HCT116 (cell line): ENCODE measurements around the gene TK1. TPM values are rescaled to one million over a fixed set of nuclear protein-coding genes. Genes with fewer than 3 reads are reported as not detected.
"Not testable (repeated sequence)": the region's sequence is repeated elsewhere in the genome, so short reads cannot be mapped to it uniquely, and the experiment has no call there.

ENCODE experiments used
- ATAC-seq: fragments of 200-7000 bp; cut with Tn5 transposase; 2 replicates; pipeline ENCODE4 v1.9.1; 2020; ENCODE audit warnings: mild to moderate bottlenecking, moderate library complexity
- BruUV-seq: library from RNA; stranded (reverse); fragments of 400-500 nt; replicated peaks from 2 replicates; lab custom pipeline; 2021; lab: Mats Ljungman, UMichigan
- CTCF ChIA-PET: fragments of 300-600 bp; sonication (Branson Sonifier 250); formaldehyde crosslinking; loops from one replicate; lab custom pipeline; 2021; ENCODE audit warnings: antibody characterized with exemption; lab: Charles Lee
- POLR2A ChIA-PET: fragments of 300-600, 350-600 bp; sonication (Branson Sonifier 250); formaldehyde crosslinking; loops from one replicate; lab custom pipeline; 2021; ENCODE audit warnings: antibody characterized with exemption; lab: Charles Lee
- RAD21 ChIA-PET, 2 experiments: fragments of 300-600 bp; sonication (Branson Sonifier 250); formaldehyde crosslinking; loops; one replicate each; lab custom pipeline; 2023; ENCODE audit warnings: low total read pairs in 2 of 2; ENCODE audit not compliant: uncharacterized antibody in 2 of 2, unreplicated experiment in 2 of 2, low non-redundant PET in 1 of 2; lab: Charles Lee
- DNase-seq: peaks from one replicate; pipeline ENCODE4 v3.0.0-alpha.2; 2010; ENCODE audit warnings: low read depth, low spot score
- H2AFZ ChIP-seq: fragments of 200-600 bp; shearing (Covaris generic), sonication (generic); 2 replicates; pipeline ENCODE4 v1.6.1; 2017; ENCODE audit warnings: low read depth, mixed run types, mixed read lengths, antibody characterized with exemption, low read length; ENCODE audit not compliant: poor library complexity, severe bottlenecking
- H3K27ac ChIP-seq: 2 replicates; pipeline ENCODE4 v1.5.1; 2012; ENCODE audit warnings: low read depth, low read length
- H3K27me3 ChIP-seq: fragments of 200-600 bp; sonication (generic); 2 replicates; pipeline ENCODE4 v1.6.1; 2016; ENCODE audit warnings: mixed run types, low read length, mixed read lengths; ENCODE audit not compliant: insufficient read depth
- H3K36me3 ChIP-seq, 2 experiments: fragments of 200-500 bp in 1 of 2; fragments of 200-600 bp in 1 of 2; sonication (Bioruptor generic) in 1 of 2; sonication (generic) in 1 of 2; 2 replicates each; pipeline versions ENCODE4 v1.5.1 to v1.6.1; 2014 to 2016; ENCODE audit warnings: low read length in 2 of 2, inconsistent platforms in 1 of 2, mixed read lengths in 1 of 2, mixed run types in 1 of 2; ENCODE audit not compliant: insufficient read depth in 2 of 2, control insufficient read depth in 1 of 2
- H3K4me1 ChIP-seq, 2 experiments: fragments of 200-600 bp in 1 of 2; sonication (generic) in 1 of 2; 2 replicates each; pipeline versions ENCODE4 v1.5.1 to v1.6.1; 2012 to 2017; ENCODE audit warnings: low read length in 2 of 2, inconsistent platforms in 1 of 2, mild to moderate bottlenecking in 1 of 2, mixed read lengths in 1 of 2, mixed run types in 1 of 2, moderate library complexity in 1 of 2; ENCODE audit not compliant: insufficient read depth in 2 of 2, control insufficient read depth in 1 of 2
- H3K4me2 ChIP-seq: fragments of 200-600 bp; sonication (generic); 2 replicates; pipeline ENCODE4 v1.6.1; 2017; ENCODE audit warnings: mixed run types, low read length, mixed read lengths
- H3K4me3 ChIP-seq, 2 experiments: fragments of 200-600 bp in 1 of 2; sonication (generic) in 1 of 2; replicated peaks in 1 of 2; 2 replicates each; pipeline ENCODE4 v1.5.1; 2011 to 2016; ENCODE audit warnings: low read length in 2 of 2, control low read depth in 1 of 2, low read depth in 1 of 2, mild to moderate bottlenecking in 1 of 2, mixed read lengths in 1 of 2, mixed run types in 1 of 2
- H3K79me2 ChIP-seq: fragments of 200-600 bp; sonication (generic); 2 replicates; pipeline ENCODE4 v1.6.1; 2017; ENCODE audit warnings: mild to moderate bottlenecking, mixed run types, low read length, moderate library complexity, mixed read lengths; ENCODE audit not compliant: insufficient read depth
- H3K9ac ChIP-seq: fragments of 200-600 bp; sonication (generic); 2 replicates; pipeline ENCODE4 v1.6.1; 2016; ENCODE audit warnings: low read length, mixed read lengths
- H3K9me2 ChIP-seq: fragments of 200-600 bp; sonication (generic), shearing (Covaris generic); 2 replicates; pipeline ENCODE4 v1.6.1; 2017; ENCODE audit warnings: mixed run types, mild to moderate bottlenecking, moderate library complexity; ENCODE audit not compliant: insufficient read depth
- H3K9me3 ChIP-seq, 2 experiments: fragments of 200-500 bp in 1 of 2; fragments of 200-600 bp in 1 of 2; sonication (Bioruptor generic) in 1 of 2; sonication (generic) in 1 of 2; 2 replicates each; pipeline ENCODE4 v1.6.1; 2014 to 2017; ENCODE audit warnings: low read length in 2 of 2, mixed read lengths in 2 of 2, inconsistent platforms in 1 of 2, low read depth in 1 of 2, mild to moderate bottlenecking in 1 of 2, mixed run types in 1 of 2, moderate library complexity in 1 of 2; ENCODE audit not compliant: control insufficient read depth in 1 of 2, insufficient read depth in 1 of 2
- H4K20me1 ChIP-seq: fragments of 200-600 bp; sonication (generic), shearing (Covaris generic); 2 replicates; pipeline ENCODE4 v1.6.1; 2017; ENCODE audit warnings: mixed run types, mild to moderate bottlenecking, moderate library complexity; ENCODE audit not compliant: insufficient read depth
- CEBPB ChIP-seq: IDR thresholded peaks from 2 replicates; pipeline ENCODE4 v1.6.1; 2012; ENCODE audit warnings: low read depth
- EGR1 ChIP-seq: IDR thresholded peaks from 2 replicates; pipeline ENCODE4 v1.6.1; 2012; ENCODE audit warnings: low read depth
- POLR2AphosphoS5 ChIP-seq: IDR thresholded peaks from 2 replicates; pipeline ENCODE4 v1.6.1; 2011; ENCODE audit warnings: mild to moderate bottlenecking, low read depth, low read length, moderate library complexity
- SIN3A ChIP-seq: IDR thresholded peaks from 2 replicates; pipeline ENCODE4 v1.6.1; 2012; ENCODE audit warnings: low read depth
- ZFX ChIP-seq: fragments of 450-650 bp; IDR thresholded peaks from 2 replicates; pipeline ENCODE4 v1.6.1; 2017
- intact Hi-C: fragments of 100-400 bp; cut with micrococcal nuclease; formaldehyde crosslinking; loops from 2 replicates; pipeline ENCODE4 v1.10.0; 2022
- total RNA-seq: library from RNA; stranded (reverse); gene quantifications from one replicate; pipeline ENCODE4 v1.2.1, GENCODE V29; 2021; ENCODE audit not compliant: unreplicated experiment

The TK1 gene
- total RNA-seq, 1 experiment from 2014 or later = 315 TPM

- TF ChIP-seq SIN3A = no peak
Measured at GRCh38 chr17:78172249-78173051, 14.4 kb downstream of the TK1 start (continued).

- H3K9me3 ChIP-seq, RAD21 ChIA-PET, CTCF ChIA-PET, H4K20me1 ChIP-seq, H3K9me2 ChIP-seq, ATAC-seq, intact Hi-C loops, DNase-seq, H3K4me3 ChIP-seq, H2AFZ ChIP-seq, H3K27me3 ChIP-seq, H3K9ac ChIP-seq, BruUV-seq: not testable (repeated sequence)
- H3K4me1 ChIP-seq = peaks cover 16 to 54% of the 10 kb centered on the region in 2 experiments; a peak in 3 of 4 replicates
- H3K27ac ChIP-seq = peak overlapping the region; percentile 10; the same call in 1 of the 2 replicates
- peaks cover 25 to 49% of the 10 kb centered on the region in 2 experiments for H3K36me3 ChIP-seq
- peaks cover 30% of the 10 kb centered on the region for H3K79me2 ChIP-seq
- H3K4me2 ChIP-seq = peak overlapping the region; percentile 6; the same call in 1 of the 2 replicates
- POLR2A ChIA-PET = interaction anchor here (1.0 kb wide), 1 partner anchor 15 kb away, joined by 4 read pairs; the partner anchor contains the start of gene TK1
Measured at GRCh38 chr17:78171591-78172248, 15.1 kb downstream of the TK1 start.

- Histone ChIP-seq H3K79me2 (peaks cover 30% of the 10 kb centered on the region), H3K27ac (peak overlapping the region; percentile 10; the same call in 1 of the 2 replicates), H3K4me3 (no peak overlapping the region), H3K36me3 (peaks cover 24 to 44% of the 10 kb centered on the region in 2 experiments), H3K4me1 (peaks cover 18 to 58% of the 10 kb centered on the region in 2 experiments; a peak in 3 of 4 replicates)
- CTCF ChIA-PET = no interaction called here
- POLR2A ChIA-PET = interaction anchor here (1.0 to 2.3 kb wide), 3 partner anchors 15 to 41 kb away, joined by 3 to 16 read pairs (median 4); partner anchors contain the start of genes TK1 and TMC8
- DNase-seq = no peak
- no peak for TF ChIP-seq CEBPB
- TF ChIP-seq POLR2AphosphoS5 = peak; percentile 8
- TF ChIP-seq EGR1 = no peak
- no peak for TF ChIP-seq ZFX
- TF ChIP-seq, all 23 proteins: peak for 1
- Histone ChIP-seq H2AFZ (no peak overlapping the region), H3K27me3 (no peaks in the 10 kb centered on the region), H3K9me2 (no peaks in the 10 kb centered on the region), H3K4me2 (no peak overlapping the region), H3K9ac (no peak overlapping the region; the same call in 1 of the 2 replicates), H4K20me1 (peaks cover 5% of the 10 kb centered on the region; the same call in 1 of the 2 replicates), H3K9me3 (no peaks in the 10 kb centered on the region)
- RAD21 ChIA-PET = no interaction called here
- ATAC-seq = no peak
- intact Hi-C loops = no loop called here
- no TSS peak for BruUV-seq
Measured at GRCh38 chr17:78170692-78171590, 15.9 kb downstream of the TK1 start.
